PFSK-1 (cell line): ENCODE measurements around the gene RREB1.

Source experiments
- POLR2AphosphoS5 ChIP-seq: IDR thresholded peaks from 2 replicates; pipeline ENCODE4 v1.6.1; 2012; ENCODE audit warnings: low read depth, mild to moderate bottlenecking, control low read depth, low read length, moderate library complexity
- REST ChIP-seq, 2 experiments: IDR thresholded peaks; 2 replicates each; pipeline versions ENCODE4 v1.6.1 to v1.8.0; 2011 to 2012; ENCODE audit warnings: low read depth in 2 of 2, low read length in 2 of 2, control low read depth in 1 of 2, inconsistent platforms in 1 of 2, mild to moderate bottlenecking in 1 of 2, moderate library complexity in 1 of 2; ENCODE audit not compliant: insufficient read depth in 1 of 2
- SIN3A ChIP-seq: IDR thresholded peaks from 2 replicates; pipeline ENCODE4 v1.6.1; 2012; ENCODE audit warnings: mild to moderate bottlenecking, low read length, moderate library complexity, borderline replicate concordance; ENCODE audit not compliant: insufficient read depth
- TAF1 ChIP-seq: IDR thresholded peaks from 2 replicates; pipeline ENCODE4 v1.6.1; 2012; ENCODE audit warnings: low read length, control low read depth, borderline replicate concordance; ENCODE audit not compliant: insufficient read depth

GRCh38 chr6:7087066-7087465 is 20.7 kb upstream of the RREB1 start:
- TF ChIP-seq REST (IDR thresholded peaks at IDR 0.05; ENCODE audit: insufficient read depth in 1 of 2, low read depth in 2 of 2, low read length in 2 of 2), result no peak
- TF ChIP-seq TAF1, result no peak
- TF ChIP-seq POLR2AphosphoS5, result no peak
- TF ChIP-seq SIN3A, result no peak
